Measurements from ENCODE around the gene NELL2.
A peak's percentile ranks its signal among the peaks of the same experiment; 100 is the strongest.
"Not testable (repeated sequence)": the region's sequence is repeated elsewhere in the genome, so short reads cannot be mapped to it uniquely, and the experiment has no call there.

Gene NELL2

GRCh38 chr12:44875954-44876543 lies at the start of gene NELL2:
NELL2 (minus strand) TSS chr12:44876315; CDS start chr12:44875869, 446 bp downstream.
- TF ChIP-seq CTCF (conservative IDR thresholded peaks at IDR 0.05; ENCODE audit: low read depth, low read length), result no peak
- peak within 1 kb of the TSS; percentile 35 for H3K4me3 ChIP-seq (ENCODE audit: low read depth, low read length)
- peak; percentile 5 for DNase-seq (ENCODE audit: low read depth)

GRCh38 chr12:44921736-44922135 lies 45.6 kb upstream of the NELL2 start:
- DNase-seq (ENCODE audit: low read depth), result no peak
- no peak overlapping the region for H3K4me3 ChIP-seq (ENCODE audit: low read depth, low read length)
- no peak for TF ChIP-seq CTCF (conservative IDR thresholded peaks at IDR 0.05; ENCODE audit: low read depth, low read length)

GRCh38 chr12:44917141-44917540 lies 41.0 kb upstream of the NELL2 start:
- TF ChIP-seq CTCF (conservative IDR thresholded peaks at IDR 0.05; ENCODE audit: low read depth, low read length), result no peak
- DNase-seq (ENCODE audit: low read depth), result no peak
- no peak overlapping the region for H3K4me3 ChIP-seq (ENCODE audit: low read depth, low read length)

GRCh38 chr12:44915958-44916357 lies 39.8 kb upstream of the NELL2 start:
- no peak for DNase-seq (ENCODE audit: low read depth)
- no peak for TF ChIP-seq CTCF (conservative IDR thresholded peaks at IDR 0.05; ENCODE audit: low read depth, low read length)
- H3K4me3 ChIP-seq (ENCODE audit: low read depth, low read length), result no peak overlapping the region

- TF ChIP-seq CTCF (conservative IDR thresholded peaks at IDR 0.05; ENCODE audit: low read depth, low read length), result no peak
- DNase-seq (ENCODE audit: low read depth), result no peak
- no peak overlapping the region for H3K4me3 ChIP-seq (ENCODE audit: low read depth, low read length)
Measured at GRCh38 chr12:44904321-44904720, 28.2 kb upstream of the NELL2 start.

GRCh38 chr12:44898108-44898507 lies 22.0 kb upstream of the NELL2 start:
- not testable (repeated sequence) for H3K4me3 ChIP-seq (ENCODE audit: low read depth, low read length); DNase-seq (ENCODE audit: low read depth)

- no peak for TF ChIP-seq CTCF (conservative IDR thresholded peaks at IDR 0.05; ENCODE audit: low read depth, low read length)
- no peak for DNase-seq (ENCODE audit: low read depth)
- H3K4me3 ChIP-seq (ENCODE audit: low read depth, low read length), result no peak overlapping the region
Measured at GRCh38 chr12:44889926-44890325, 13.8 kb upstream of the NELL2 start.
